ENCODE measurements around the gene MRPL39. TPM values are rescaled to one million over a fixed set of nuclear protein-coding genes. Genes with fewer than 3 reads are reported as not detected.

Gene MRPL39
- polyA plus RNA-seq (2012; ENCODE audit: insufficient read depth, insufficient read length, low read depth): 14.1 TPM

- no peaks in the 10 kb centered on the region for H3K9me3 ChIP-seq
- DNase-seq: peak; percentile 96
- peak within 1 kb of the TSS; percentile 91 for H3K4me3 ChIP-seq (ENCODE audit: low read depth, low read length)
- peaks cover 3% of the 10 kb centered on the region; the same call in 1 of the 2 replicates for H3K4me1 ChIP-seq
- TF ChIP-seq CTCF (IDR thresholded peaks at IDR 0.05; ENCODE audit: low read depth, low read length): peak; percentile 73
- H3K36me3 ChIP-seq: peaks cover 30% of the 10 kb centered on the region
- H3K27me3 ChIP-seq: no peaks in the 10 kb centered on the region
Measured at GRCh38 chr21:25607151-25608043, at the start of gene MRPL39. MRPL39 (minus strand) TSS chr21:25607481; CDS start chr21:25607475, 6 bp downstream.

- TF ChIP-seq CTCF (IDR thresholded peaks at IDR 0.05; ENCODE audit: low read depth, low read length): no peak
- Histone ChIP-seq H3K9me3 (no peaks in the 10 kb centered on the region), H3K36me3 (no peaks in the 10 kb centered on the region), H3K27me3 (no peaks in the 10 kb centered on the region), H3K4me1 (no peaks in the 10 kb centered on the region), H3K4me3 (ENCODE audit: low read depth, low read length) (no peak overlapping the region)
- no peak for DNase-seq
Measured at GRCh38 chr21:25656412-25656811, 49.1 kb upstream of the MRPL39 start.

- no peaks in the 10 kb centered on the region; the same call in 1 of the 2 replicates for H3K4me1 ChIP-seq
- no peak overlapping the region for H3K4me3 ChIP-seq (ENCODE audit: low read depth, low read length)
- no peak for TF ChIP-seq CTCF (IDR thresholded peaks at IDR 0.05; ENCODE audit: low read depth, low read length)
- H3K27me3 ChIP-seq: no peaks in the 10 kb centered on the region
- no peak for DNase-seq
- H3K36me3 ChIP-seq: no peaks in the 10 kb centered on the region
- H3K9me3 ChIP-seq: no peaks in the 10 kb centered on the region
Measured at GRCh38 chr21:25649146-25649545, 41.9 kb upstream of the MRPL39 start.

- no peak for TF ChIP-seq CTCF (IDR thresholded peaks at IDR 0.05; ENCODE audit: low read depth, low read length)
- Histone ChIP-seq H3K36me3 (no peaks in the 10 kb centered on the region), H3K27me3 (no peaks in the 10 kb centered on the region), H3K4me1 (no peaks in the 10 kb centered on the region; the same call in 1 of the 2 replicates), H3K9me3 (no peaks in the 10 kb centered on the region), H3K4me3 (ENCODE audit: low read depth, low read length) (no peak overlapping the region)
- no peak for DNase-seq
Measured at GRCh38 chr21:25647647-25648046, 40.4 kb upstream of the MRPL39 start.

GRCh38 chr21:25646474-25646873 is 39.2 kb upstream of the MRPL39 start:
- no peak for DNase-seq
- TF ChIP-seq CTCF (IDR thresholded peaks at IDR 0.05; ENCODE audit: low read depth, low read length): no peak
- Histone ChIP-seq H3K9me3 (no peaks in the 10 kb centered on the region), H3K36me3 (no peaks in the 10 kb centered on the region), H3K4me3 (ENCODE audit: low read depth, low read length) (no peak overlapping the region), H3K27me3 (no peaks in the 10 kb centered on the region), H3K4me1 (no peaks in the 10 kb centered on the region; the same call in 1 of the 2 replicates)

GRCh38 chr21:25643486-25643885 is 36.2 kb upstream of the MRPL39 start:
- H3K27me3 ChIP-seq: no peaks in the 10 kb centered on the region
- no peak for DNase-seq
- H3K4me1 ChIP-seq: no peaks in the 10 kb centered on the region; the same call in none of the 2 replicates
- H3K9me3 ChIP-seq: no peaks in the 10 kb centered on the region
- no peaks in the 10 kb centered on the region for H3K36me3 ChIP-seq
- no peak for TF ChIP-seq CTCF (IDR thresholded peaks at IDR 0.05; ENCODE audit: low read depth, low read length)
- no peak overlapping the region for H3K4me3 ChIP-seq (ENCODE audit: low read depth, low read length)
